D721Med (cell line): ENCODE measurements around the gene ICE1.
"Not testable (repeated sequence)": the region's sequence is repeated elsewhere in the genome, so short reads cannot be mapped to it uniquely, and the experiment has no call there.

Experiments
- DNase-seq: peaks from one replicate; pipeline ENCODE4 v3.0.0; 2011; ENCODE audit warnings: low spot score; ENCODE audit not compliant: insufficient read length
- FAIRE-seq: peaks from 2 replicates; lab custom pipeline; 2011; peaks lifted over from hg19 to GRCh38; lab: Jason Lieb, UNC
- CTCF ChIP-seq: IDR thresholded peaks from 2 replicates; pipeline ENCODE4 v1.5.1; 2012; ENCODE audit warnings: mild to moderate bottlenecking, control low read depth; ENCODE audit not compliant: insufficient read depth; ENCODE audit errors: missing control alignments

The ICE1 gene

GRCh38 chr5:5466227-5466626 lies 43.8 kb downstream of the ICE1 start:
- FAIRE-seq: no peak
- DNase-seq: no peak
- TF ChIP-seq CTCF: no peak

GRCh38 chr5:5467737-5468136 lies 45.3 kb downstream of the ICE1 start:
- no peak for FAIRE-seq
- TF ChIP-seq CTCF: no peak

GRCh38 chr5:5470933-5471332 lies 48.5 kb downstream of the ICE1 start:
- no peak for TF ChIP-seq CTCF
- FAIRE-seq: no peak
- no peak for DNase-seq

More at GRCh38 chr5:5467737-5468136, 45.3 kb downstream of the ICE1 start:
- DNase-seq: no peak

- no peak for TF ChIP-seq CTCF
- FAIRE-seq (no peak), DNase-seq (no peak)
Observed at GRCh38 chr5:5473226-5473625, 50.7 kb downstream of the ICE1 start.

GRCh38 chr5:5474961-5475360 lies 52.5 kb downstream of the ICE1 start:
- TF ChIP-seq CTCF: no peak
- FAIRE-seq: no peak
- no peak for DNase-seq

- TF ChIP-seq CTCF: no peak
- DNase-seq: no peak
- no peak for FAIRE-seq
Observed at GRCh38 chr5:5475975-5476374, 53.5 kb downstream of the ICE1 start.

GRCh38 chr5:5479578-5479977 lies 57.1 kb downstream of the ICE1 start:
- FAIRE-seq: not testable (repeated sequence)

More at GRCh38 chr5:5479578-5479977, 57.1 kb downstream of the ICE1 start:
- DNase-seq: not testable (repeated sequence)
